Activated gamma-delta T cell (primary cell): ENCODE results near the gene MALT1.
"Not testable (repeated sequence)": the region's sequence is repeated elsewhere in the genome, so short reads cannot be mapped to it uniquely, and the experiment has no call there.

ENCODE experiments used
- DNase-seq: peaks from one replicate; lab custom pipeline; 2025; lab: John Stamatoyannopoulos, UW

MALT1 gene

GRCh38 chr18:58770601-58771000 lies 99.3 kb downstream of the MALT1 start:
- no peak for DNase-seq

DNA sequence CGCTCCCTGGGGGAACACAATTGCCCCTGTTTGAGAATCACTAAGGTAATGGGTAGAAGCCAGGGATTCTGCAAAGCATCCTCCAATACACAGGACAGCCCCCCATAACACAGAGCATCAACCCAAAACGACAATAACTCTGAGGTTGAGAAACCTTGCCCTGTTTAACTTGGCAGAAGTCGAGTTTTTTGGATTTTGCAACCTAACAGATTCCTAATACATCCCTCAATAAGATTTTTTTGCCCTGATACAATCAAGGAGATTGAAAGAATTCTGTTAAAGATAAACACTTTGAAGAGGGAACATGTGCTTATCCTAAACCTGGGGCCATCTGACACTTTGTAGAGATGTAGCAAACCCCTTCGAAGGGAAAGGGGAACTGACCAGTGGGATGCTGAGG lies 100.9 kb downstream of the MALT1 start:
- DNase-seq: no peak

GRCh38 chr18:58776084-58776483 lies 104.8 kb downstream of the MALT1 start:
- no peak for DNase-seq

DNA sequence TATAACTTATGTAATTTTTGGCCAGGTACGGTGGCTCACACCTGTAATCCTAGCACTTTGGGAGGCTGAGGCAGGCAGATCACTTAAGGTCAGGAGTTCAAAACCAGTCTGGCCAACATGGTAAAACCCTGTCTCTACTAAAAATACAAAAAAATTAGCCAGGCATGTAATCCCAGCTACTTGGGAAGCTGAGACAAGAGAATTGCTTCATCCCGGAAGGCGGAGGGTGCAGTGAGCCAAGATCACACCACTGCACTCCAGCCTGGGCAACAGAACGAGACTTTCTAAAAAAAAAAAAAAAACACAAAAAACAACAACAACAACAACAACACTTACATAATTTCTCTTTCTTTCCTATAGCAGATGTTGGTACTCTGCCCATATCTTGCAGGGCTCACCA lies 105.3 kb downstream of the MALT1 start:
- not testable (repeated sequence) for DNase-seq

DNA sequence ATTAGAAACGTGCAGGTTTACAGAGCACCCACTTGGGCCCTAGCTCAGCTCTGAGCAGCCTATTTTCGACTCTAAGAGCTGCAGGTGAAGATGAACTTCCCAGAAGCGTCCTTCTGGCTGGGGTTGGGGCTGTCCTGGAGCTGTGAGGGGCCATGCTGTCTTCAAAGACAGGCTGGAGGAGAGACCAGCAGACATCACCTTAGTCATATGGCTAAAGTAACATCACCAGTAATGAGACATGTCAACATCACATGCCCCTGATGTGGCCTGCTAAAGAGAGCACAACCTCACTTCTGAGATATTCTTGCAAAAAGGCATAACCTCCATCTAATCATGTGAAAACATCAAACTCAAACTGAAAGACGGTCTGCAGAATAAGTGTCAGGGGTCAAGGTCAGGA lies 106.2 kb downstream of the MALT1 start:
- DNase-seq: no peak

DNA sequence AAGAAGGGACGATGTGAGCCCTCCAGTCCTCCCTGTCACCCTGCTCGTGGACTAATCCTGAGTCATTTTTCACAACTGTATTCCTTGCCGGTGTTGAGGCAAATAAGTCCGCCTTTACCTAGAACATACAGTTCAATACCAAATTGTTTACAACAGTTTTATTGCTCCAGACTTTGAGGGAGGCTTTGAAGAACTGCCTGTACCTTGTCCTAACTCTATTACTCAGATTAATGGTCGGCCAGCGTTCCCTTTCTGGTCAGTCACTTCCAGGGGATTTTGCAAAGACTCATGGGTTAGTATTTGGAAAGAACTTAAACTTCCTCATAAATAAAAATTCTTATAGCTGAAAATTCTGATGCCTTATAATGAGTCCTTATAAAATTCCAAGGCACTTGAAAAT lies 108.3 kb downstream of the MALT1 start:
- no peak for DNase-seq

DNA sequence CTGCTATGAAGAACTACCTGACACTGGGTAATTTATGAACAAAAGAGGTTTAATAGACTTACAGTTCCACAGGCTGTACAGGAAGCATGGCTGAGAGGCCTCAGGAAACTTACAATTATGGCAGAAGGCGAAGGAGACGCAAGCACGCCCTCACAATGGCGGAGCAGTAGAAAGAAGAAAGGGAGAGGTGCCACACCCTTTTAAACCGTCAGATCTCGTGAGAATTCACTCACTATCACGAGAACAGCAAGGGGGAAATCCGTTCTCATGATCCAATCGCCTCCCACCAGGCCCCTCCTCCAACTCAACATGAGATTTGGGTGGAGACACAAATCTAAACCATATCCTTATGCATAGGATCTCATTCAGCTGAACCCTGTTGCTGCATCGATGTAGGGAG lies 108.8 kb downstream of the MALT1 start:
- no peak for DNase-seq

GRCh38 chr18:58781627-58782194 lies 110.4 kb downstream of the MALT1 start:
- DNase-seq: no peak

DNA sequence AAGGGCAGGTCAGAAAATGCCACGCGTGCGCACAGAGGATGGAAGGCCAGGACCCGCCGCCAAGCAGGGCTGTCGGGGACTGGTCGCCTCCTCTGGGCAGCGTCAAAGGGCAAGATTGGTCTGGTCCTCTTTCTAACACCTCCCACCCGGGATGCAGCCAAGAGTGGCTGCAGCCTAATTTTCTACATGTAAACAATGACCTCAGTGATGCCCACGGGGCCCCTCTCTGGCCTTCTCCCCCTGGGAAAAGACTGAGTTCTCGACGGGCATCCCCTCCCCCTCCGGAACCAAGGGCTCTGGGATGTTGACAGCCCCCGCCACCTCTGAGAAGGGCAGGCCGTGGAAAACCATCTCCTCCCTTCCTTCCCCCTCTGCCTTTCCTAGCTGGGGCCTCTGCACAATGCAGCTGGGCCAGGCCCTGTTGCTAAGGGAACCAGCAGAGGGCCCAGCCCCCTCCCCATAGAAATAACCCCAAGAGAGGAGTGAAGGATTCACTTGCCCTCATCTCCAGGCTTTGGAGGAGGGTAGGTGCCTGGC lies 113.4 kb downstream of the MALT1 start:
- no peak for DNase-seq

- DNase-seq: no peak
Observed at GRCh38 chr18:58785171-58785805, 114.0 kb downstream of the MALT1 start.

- DNase-seq: no peak
Observed at GRCh38 chr18:58785870-58786269, 114.6 kb downstream of the MALT1 start.

DNA sequence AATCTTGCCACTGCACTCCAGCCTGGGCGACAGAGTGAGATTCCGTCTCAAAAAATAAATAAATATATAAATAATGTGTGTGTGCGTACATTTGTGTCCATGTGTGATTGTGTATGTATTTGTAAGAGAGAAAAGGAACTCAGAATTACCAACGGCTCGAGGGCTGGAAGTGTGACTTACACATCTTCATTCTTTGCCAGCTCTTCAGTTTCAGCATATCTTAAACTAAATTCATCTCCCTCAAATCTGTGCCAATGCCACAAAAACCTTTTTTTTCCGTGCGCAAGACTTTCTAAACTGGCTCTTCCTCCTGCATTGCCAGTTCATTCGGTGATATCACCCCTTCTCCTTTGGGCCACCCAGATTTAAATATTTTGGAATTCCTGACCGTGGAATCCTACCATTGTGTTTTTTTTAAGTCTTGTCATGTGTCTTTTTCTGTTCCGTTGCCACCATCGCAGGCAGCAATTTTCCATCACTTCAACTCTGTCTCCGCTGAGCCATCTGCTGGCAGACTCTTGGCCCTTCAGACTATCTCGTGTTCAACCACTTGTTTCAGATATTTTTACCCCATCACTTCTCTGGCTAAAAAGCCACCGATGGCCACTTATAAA lies 116.4 kb downstream of the MALT1 start:
- no peak for DNase-seq

DNA sequence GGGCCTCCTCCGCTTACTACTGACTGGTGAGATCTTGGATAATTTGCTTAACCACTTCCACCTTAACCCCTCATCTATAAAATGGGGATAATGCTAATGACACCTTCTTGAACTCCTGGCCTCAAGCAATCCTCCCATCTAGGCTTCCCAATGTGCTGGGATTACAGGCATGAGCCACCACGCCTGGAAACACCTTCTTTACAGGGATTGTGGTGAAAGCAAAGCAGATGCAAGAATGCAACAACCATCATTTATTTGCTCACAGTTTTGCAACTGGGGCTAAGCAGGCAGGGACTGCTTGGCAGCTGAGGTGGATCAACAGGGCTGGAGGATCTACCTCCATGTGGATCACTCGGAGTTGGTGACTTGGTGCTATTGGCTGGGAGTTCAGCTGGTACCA lies 117.2 kb downstream of the MALT1 start:
- DNase-seq: no peak

DNA sequence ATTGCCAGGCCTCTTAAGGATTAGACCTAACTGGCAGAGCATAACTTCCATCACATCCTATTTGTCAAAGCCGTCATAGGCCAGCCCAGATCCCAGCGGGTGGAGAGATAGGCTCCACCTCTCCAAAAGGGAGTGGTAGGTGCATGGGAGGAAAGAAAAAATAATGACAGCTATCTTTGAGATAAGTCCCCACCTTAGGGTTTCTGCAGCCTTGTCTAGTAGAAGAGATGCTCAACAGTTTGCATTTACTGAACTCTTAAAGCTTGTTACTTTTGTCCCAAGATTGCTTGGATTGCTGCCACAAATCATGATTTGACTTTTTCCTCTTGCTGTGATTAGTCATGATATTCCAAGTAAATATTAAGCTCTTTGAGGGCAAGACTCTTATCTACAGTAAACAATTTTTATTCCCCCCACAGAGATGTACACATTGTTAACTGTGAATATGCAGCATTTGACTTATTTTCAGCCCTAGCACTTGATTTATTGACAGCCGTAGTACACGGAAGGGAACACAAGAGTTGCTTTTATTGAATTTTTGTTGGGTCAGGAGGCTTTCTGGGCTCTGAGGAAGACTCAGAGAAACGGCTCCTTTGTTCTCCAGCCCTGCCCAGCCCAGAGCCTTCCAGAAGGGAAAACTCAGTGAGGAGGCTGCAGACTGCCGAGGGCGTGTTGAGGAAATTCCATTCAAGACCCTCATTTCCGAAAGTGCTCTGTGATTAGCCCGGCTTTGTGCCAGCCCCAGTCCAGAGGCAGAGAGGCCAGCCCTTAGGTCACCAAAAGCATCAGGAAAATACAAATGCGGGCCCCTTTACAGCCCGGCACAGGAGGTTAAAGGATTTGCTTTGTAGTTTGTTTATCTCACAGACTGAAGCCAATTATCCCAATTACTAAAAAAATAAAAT lies 118.0 kb downstream of the MALT1 start:
- no peak for DNase-seq

GRCh38 chr18:58789876-58790240 lies 118.6 kb downstream of the MALT1 start:
- no peak for DNase-seq

GRCh38 chr18:58792086-58792485 lies 120.8 kb downstream of the MALT1 start:
- DNase-seq: no peak

DNA sequence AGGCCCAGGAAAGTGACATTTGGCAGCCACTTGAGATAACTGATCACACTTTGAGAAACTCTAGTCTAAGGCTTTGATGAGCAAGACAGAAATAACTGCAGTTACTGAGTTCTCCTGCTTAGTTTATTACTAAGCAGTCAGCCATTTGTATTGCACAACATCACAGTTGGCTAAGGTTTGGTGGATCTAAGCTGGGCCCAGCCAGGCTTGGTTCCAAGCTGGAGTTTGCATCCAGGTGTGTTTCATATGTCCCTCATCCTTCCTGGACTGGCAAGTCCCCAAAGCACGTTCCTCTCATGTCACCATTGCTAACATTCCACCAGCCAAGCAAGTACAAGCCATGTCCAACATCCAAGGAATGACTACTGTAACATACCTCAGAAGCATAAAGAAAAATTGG lies 122.1 kb downstream of the MALT1 start:
- no peak for DNase-seq

GRCh38 chr18:58796220-58796619 lies 125.0 kb downstream of the MALT1 start:
- no peak for DNase-seq

DNA sequence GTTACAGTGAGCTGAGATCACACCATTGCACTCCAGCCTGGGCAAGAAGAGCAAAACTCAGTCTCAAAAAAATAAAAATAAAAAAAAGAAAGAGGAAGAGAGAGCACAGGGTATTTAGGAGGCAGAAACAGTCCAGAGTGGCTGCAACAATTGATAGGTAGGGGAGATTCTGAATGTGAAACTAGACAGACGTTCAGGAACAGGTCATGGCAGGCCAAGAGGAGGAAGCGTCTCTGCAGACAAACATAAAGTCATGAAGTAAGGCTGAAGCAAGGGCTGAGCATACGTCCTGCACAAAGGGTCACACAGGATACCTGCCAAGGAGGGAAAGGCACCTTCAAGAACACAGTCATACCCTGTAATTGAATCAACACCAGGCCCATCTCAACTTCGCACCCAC lies 129.3 kb downstream of the MALT1 start:
- no peak for DNase-seq

DNA sequence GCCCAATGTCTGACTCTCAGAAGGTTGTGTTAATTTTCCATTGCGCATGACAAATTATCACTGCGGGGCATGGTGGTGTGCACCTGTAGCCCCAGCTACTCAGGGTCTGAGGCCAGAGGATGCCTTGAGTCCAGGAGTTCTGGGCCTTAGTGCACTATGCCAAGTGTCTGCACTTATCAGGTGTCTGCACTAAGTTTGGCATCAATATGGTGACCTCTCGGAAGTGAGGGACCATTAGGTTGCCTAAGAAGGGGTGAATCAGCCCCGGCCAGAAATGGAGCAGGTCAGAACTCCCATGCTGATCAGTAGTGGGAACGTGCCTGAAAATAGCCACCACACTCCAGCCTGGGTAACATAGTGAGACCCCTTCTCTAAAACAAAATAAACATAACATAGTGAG lies 131.7 kb downstream of the MALT1 start:
- DNase-seq: no peak

GRCh38 chr18:58803978-58804377 lies 132.7 kb downstream of the MALT1 start:
- DNase-seq: no peak
